Gastrocnemius medialis (tissue), 4 donors: ENCODE measurements around the gene FXYD4.

Experiments used
- POLR2A ChIP-seq, 2 donors: fragments of 450-650 bp; IDR thresholded peaks; one replicate each; pipeline ENCODE4 v1.6.1; 2017; ENCODE audit warnings: antibody characterized with exemption in 2 of 2, mild to moderate bottlenecking in 2 of 2, moderate library complexity in 2 of 2
- TF ChIP-seq, protein P1 (sequence below), 5 experiments: fragments of 450-650 bp in 3 of 5; fragments of 200-600 bp in 2 of 5; sonication (generic) in 2 of 5; IDR thresholded peaks in 4 of 5; conservative IDR thresholded peaks in 1 of 5; 1 replicate in 4 of 5; 2 replicates in 1 of 5; pipeline ENCODE4 v1.5.1; 2016 to 2019; ENCODE audit warnings: antibody characterized with exemption in 5 of 5, mild to moderate bottlenecking in 3 of 5, moderate library complexity in 3 of 5

DNA sequence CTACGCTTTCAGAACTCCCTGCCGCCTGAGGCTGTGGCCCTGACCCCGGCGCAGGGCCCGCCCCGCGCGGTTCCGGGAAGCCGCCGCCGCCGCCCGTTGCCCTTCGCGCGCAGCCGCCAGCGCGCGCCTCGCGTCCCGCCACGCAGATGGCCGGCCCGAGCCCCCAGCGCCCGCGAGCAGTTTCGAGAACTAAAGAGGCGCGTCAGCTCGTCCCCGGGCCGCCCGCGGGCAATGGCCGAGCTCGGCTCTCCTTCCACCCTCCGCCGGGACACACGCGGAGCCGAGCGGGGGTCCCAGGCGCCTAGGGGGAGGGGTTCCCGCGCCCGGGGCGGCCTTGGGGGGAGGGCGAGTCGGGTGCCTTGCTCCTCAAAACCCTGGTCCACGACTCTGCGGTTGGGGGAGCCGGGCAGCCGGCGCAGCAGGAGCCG, 35.7 kb downstream of the FXYD4 start:
- TF ChIP-seq, protein P1, sequence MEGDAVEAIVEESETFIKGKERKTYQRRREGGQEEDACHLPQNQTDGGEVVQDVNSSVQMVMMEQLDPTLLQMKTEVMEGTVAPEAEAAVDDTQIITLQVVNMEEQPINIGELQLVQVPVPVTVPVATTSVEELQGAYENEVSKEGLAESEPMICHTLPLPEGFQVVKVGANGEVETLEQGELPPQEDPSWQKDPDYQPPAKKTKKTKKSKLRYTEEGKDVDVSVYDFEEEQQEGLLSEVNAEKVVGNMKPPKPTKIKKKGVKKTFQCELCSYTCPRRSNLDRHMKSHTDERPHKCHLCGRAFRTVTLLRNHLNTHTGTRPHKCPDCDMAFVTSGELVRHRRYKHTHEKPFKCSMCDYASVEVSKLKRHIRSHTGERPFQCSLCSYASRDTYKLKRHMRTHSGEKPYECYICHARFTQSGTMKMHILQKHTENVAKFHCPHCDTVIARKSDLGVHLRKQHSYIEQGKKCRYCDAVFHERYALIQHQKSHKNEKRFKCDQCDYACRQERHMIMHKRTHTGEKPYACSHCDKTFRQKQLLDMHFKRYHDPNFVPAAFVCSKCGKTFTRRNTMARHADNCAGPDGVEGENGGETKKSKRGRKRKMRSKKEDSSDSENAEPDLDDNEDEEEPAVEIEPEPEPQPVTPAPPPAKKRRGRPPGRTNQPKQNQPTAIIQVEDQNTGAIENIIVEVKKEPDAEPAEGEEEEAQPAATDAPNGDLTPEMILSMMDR (IDR thresholded peaks at IDR 0.05 in 4 of 5, conservative IDR thresholded peaks at IDR 0.05 in 1 of 5) = no peak
- TF ChIP-seq POLR2A (IDR thresholded peaks at IDR 0.05) = no peak
